GM12865 (cell line): Measurements from ENCODE around the gene PAGE1.

Source experiments
- DNase-seq: peaks from one replicate; pipeline ENCODE4 v3.0.0; 2010; ENCODE audit warnings: low read depth
- H3K4me3 ChIP-seq: 2 replicates; pipeline ENCODE4 v1.5.1; 2011; ENCODE audit warnings: mild to moderate bottlenecking, low read depth, low read length, control low read depth
- CTCF ChIP-seq: IDR thresholded peaks from 2 replicates; pipeline ENCODE4 v1.5.1; 2011; ENCODE audit warnings: low read length, control low read depth, low read depth, inconsistent platforms; ENCODE audit not compliant: insufficient read depth; ENCODE audit errors: missing control alignments

The PAGE1 gene

GRCh38 chrX:49673394-49673793, 22.4 kb downstream of the PAGE1 start:
- no peak for TF ChIP-seq CTCF
- no peak for DNase-seq
- H3K4me3 ChIP-seq: no peak overlapping the region

- H3K4me3 ChIP-seq: no peak overlapping the region
- DNase-seq: no peak
- TF ChIP-seq CTCF: no peak
Measured at GRCh38 chrX:49664824-49665223, 31.0 kb downstream of the PAGE1 start.

GRCh38 chrX:49661881-49662280, 33.9 kb downstream of the PAGE1 start:
- no peak for DNase-seq
- no peak overlapping the region for H3K4me3 ChIP-seq
- no peak for TF ChIP-seq CTCF

GRCh38 chrX:49659771-49660170, 36.0 kb downstream of the PAGE1 start:
- no peak for DNase-seq
- TF ChIP-seq CTCF: no peak
- no peak overlapping the region for H3K4me3 ChIP-seq

- no peak for DNase-seq
- no peak for TF ChIP-seq CTCF
- H3K4me3 ChIP-seq: no peak overlapping the region
Measured at GRCh38 chrX:49656533-49656932, 39.3 kb downstream of the PAGE1 start.

- DNase-seq: no peak
- H3K4me3 ChIP-seq: no peak overlapping the region
- TF ChIP-seq CTCF: no peak
Measured at GRCh38 chrX:49644991-49645637, 50.7 kb downstream of the PAGE1 start.
